DMS53 (cell line): ENCODE results near the gene OPCML.

Experiments
- DNase-seq: peaks from one replicate; lab custom pipeline; 2025; lab: John Stamatoyannopoulos, UW

The OPCML gene

DNA sequence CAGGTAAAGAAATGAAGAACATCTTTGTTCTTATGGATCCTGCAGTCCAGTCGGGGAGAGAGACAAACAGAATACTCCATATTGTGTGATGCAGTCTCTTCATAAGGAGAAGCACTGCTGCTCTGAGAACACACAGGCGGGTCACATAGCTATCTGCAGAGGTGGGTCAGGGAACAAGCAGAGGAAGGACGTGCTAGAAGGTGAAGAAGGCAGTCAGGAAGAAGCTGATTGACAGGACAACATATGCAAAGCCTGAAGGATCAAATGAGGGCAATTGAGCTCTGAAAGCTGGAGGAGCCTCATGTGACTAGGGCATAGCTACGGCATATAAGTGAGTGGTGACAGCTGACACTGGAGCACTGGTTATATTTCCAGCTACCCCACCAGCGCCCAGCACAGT, 122.5 kb downstream of the OPCML start:
- DNase-seq, result no peak

DNA sequence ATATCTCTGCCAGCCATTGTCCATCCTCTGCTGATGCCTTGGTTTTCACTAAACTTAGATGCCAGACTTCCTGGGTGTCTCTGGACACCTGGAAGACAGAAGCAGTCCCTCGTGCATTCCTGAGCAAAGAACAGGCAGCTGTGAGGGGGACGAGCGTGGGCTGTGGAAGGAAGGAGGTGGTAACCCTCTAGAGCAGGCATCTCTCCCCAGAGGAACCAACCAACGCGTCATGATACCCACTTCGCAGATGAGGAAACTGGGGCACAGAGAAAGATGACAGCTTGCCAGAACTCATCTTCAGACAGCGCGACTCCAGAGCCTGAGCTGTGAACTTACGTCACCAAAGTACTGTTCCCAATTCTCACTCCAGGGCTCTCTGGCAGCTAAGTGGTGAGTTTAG, 123.4 kb downstream of the OPCML start:
- DNase-seq, result no peak

DNA sequence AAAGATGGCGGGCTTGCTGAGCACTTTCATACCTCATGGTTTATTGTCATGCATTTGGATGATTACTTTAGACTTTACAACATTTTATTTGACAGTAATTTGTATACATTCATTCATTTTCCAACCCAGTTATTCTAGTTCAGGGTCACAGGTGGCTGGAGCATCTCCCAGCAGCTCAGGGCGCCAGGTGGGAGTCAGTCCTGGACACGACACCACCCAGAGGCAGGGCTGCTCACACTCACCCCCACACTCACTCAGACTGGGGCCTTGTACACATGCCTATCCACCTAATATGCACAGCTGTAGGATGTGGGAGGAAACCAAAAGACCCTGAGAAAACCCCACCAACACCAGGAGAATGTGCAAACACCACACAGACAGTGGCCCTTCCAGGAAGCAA, 123.9 kb downstream of the OPCML start:
- no peak for DNase-seq

DNA sequence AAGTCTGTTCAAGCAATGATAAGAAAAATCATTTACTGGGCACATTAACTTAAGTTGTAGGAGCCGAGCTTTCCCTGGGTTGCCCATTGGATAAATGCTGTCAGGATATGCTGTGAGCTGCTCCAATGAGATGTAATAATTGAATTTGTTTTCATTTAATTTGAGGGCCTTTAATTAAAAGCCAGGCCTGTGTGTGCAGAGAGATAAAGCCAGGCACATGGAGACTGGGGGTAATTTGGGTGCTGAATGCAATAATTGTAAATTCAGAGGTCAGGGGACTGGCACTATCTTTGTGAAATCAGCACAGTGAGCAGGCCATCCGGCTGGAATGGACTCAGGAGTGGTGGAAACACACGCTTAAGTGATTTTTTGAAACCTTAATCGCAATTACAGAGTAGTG, 125.8 kb downstream of the OPCML start:
- DNase-seq, result no peak

DNA sequence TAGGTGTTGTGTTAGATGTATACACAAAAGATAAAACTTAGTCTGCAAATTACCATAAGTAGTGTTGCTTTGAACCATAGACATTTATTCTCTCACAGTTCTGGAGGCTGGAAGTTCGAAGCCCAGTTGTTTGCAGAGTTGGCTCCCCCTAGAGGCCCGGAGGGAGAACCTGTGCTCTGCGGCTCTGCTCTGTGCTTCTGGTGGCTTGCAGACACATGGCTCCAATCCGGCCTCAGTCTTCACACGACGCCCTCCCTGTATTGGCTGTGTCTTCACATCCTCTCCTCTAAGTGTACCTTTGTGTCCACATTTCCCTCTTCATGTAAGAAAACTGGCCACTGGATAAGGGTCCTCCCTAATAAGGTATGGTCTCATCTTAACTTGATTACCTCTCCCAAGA, 128.4 kb downstream of the OPCML start:
- DNase-seq, result peak; percentile 58

DNA sequence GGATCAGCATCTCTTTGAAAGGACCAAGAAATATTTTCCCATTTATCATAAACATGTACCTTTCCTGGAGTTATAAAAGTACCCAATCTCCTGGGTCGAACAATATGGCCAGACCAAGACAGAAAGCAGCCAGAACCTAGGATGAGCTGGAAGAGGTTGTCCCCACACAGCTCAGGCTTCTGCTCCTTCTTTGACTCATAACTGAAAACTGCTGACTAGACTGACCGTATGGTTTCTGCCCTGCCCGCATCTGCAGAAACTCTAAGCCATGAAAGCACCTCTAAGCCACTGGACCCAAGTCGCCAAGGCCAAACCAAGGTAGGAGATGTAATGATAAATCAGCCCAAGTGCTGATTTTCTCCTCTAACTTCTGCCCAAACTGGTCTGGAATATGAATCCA, 129.8 kb downstream of the OPCML start:
- no peak for DNase-seq

DNA sequence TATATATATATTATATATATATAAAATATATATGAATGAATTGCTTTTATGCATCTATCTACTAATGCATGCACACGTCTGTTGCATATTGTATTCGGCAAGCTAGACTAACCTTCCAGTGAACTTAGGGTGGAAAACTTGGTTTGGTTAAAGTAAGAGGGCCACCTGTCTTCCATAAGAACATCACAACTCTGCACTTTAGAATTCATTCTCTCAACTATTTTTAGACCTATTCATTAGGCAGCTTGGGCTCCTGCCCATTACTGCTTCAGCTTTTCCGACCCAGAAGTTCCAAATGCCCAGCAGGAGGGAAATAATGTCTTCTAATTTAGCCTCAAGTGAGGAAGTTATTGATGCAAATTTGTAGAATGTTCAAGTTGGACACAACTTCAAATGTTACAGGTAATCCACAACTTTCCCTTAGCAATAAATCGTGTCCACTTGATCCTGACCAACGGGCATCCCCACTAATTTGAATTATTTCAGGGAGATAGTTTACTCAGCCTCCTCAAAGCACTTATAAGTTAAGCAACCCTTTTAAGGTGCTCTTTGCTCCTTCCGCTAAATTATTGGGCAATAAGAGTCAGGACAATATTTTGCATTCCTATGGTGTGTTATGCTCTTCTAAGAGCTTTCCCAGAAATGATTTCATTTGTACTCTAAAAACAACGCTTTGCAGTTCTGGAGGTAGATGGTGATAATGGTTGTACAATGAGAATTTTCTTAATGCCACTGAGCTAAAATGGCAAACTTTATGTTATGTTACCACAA, 132.3 kb downstream of the OPCML start:
- no peak for DNase-seq

DNA sequence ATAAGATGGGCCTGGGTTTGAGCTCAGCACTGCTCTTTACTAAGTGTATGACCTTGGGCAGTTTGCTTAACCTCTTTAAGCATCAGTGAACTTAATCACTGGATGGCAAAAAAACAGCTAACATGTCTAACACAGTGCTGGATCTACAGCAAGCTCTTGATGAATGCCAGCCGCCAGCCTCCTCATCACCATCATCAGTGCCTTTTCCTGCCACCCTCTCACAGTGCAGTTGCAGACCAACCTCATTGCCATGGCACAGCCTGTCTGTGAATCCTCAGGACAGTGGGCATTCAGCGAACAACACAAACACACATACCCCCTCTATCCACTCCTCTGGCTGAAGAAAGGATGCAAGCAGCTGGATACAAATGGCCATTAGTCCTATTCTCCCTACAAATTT, 133.0 kb downstream of the OPCML start:
- DNase-seq, result no peak

DNA sequence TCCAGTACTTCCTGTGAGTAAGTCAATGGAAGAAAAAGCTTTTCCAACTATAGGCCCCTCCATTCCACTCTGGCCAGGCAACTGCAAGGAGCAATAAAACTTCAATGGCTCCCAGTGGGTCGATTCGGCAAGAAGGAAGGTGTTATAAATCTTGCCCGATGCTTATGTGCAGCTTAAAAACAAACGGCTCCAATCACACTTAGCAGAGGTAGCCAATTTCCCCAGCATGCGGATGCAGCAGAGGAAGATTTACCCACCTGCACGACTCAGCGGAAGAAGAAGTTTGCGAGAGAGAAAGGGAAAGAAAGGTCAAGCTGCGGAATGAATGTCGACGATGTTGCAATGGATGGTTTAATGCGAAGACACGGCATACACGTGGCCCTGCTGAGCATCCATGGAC, 141.5 kb downstream of the OPCML start:
- DNase-seq, result no peak

DNA sequence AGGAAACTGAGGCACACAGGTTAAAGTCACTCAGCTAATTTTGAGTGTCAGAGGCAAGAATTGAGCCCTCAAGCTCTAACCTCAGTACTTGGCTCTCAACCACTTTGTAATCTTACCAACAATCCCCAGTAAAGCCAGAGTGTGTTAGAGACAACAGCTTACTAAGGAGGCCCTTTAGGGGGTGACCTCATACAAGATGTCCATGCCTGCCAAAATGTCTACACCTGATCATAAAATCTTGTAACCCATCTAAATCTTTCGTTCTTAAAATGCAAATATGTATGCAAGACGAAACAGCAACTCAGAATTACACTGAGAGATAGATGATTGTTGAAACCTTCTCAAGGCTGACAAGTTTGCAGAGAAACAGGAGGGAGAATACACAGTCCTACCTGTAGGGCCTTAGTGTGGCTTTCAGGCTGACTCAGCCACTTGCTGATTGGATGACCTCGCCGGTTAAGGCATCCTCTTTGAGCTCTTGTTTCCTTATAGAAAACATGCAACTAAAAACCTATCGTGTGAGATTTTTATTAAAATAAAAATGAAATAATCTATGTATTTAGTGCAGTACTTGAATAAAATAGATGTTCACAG, 143.2 kb downstream of the OPCML start:
- peak; percentile 16 for DNase-seq

DNA sequence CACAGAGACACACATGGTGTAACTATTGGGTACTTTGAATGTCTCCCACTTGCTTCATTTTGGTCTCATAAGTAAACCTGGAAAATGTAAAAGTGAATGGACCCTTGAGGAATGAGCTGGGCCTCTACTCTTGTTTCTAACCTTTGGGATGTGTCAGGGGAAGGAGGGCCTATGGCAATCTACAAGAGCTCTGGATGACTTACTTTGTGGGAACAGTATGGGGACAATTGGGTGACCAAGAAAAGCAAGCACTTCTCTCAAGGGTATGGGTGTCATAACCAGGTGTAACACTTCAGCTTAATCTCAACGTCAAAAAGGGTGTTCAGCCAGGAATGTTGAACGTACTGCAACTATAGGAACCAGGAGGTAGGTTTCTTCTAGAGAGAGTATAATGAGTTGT, 144.0 kb downstream of the OPCML start:
- no peak for DNase-seq

DNA sequence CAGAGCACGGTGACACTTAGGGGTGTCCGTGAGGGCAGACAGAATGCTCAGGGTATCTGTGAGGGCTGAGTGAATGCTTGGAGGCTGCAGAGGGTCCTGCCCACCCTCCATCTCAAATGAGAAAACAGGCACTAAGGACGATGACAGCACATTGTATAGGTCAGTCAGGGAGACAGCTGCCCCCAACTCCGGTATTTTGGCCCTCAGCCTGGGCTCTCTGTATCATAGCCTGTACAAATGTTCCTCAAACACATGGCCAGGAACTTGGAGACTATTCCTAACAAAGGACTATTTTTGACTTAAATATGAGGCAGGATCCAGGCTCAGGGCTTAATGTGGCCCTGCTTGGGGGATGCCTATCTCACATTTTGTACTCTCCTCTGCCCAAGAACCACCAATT, 145.4 kb downstream of the OPCML start:
- no peak for DNase-seq

DNA sequence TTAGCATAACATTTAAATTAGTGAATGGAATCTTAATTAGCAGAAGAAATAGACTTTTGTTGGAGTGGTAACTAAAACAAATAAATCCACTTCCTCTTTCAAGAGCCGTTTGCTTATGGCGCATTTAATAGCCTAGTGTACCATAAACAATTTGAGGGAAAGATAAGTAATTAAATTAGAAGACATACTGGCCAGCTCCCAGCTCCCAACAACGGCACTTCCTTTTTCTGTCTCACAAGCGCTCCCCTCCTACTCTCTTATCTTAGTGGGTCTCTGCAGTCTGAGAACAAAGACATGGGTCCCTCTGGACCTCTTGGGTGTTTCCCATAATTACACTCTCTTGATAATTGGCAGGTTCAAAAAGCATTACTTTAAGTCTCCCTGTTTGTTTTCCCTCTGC, 146.0 kb downstream of the OPCML start:
- no peak for DNase-seq

DNA sequence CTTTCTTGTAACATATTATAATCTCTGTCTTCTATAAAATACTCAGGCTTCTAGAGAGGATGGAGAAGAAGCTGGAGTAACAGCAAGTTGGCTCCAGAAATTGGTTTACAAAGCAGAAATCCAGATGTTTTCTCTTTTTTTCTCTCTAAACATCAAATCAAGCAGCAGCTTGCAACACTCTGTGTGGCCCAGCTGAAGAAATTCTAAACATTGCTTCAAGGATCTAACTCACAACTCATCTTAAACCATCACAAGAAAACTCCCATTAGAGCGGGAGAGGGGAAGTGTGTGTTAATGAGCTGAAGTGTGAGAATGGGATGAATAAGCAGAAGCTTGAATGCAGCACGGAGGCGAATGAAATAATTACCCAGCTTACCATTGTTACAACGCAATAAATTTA, 146.5 kb downstream of the OPCML start:
- no peak for DNase-seq

DNA sequence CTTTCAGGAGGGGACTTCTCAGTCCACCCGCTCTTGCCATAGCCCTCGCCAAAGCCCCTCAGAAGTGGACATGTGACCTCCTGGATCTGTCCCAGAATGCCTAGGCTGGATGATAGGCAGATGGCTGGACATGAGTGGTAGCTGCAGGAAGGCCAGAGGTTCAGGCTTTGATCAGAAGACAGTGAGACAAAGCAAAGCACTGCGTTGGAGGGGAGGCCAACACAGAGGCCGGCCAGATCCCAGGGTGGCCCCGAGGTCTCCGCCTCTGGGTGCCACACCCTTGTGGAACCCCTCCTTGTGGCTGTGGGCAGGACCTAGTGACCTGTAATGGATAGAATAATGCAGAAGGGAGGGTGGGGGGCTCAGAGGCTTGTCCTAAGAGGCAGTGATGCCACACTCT, 147.6 kb downstream of the OPCML start:
- no peak for DNase-seq

DNA sequence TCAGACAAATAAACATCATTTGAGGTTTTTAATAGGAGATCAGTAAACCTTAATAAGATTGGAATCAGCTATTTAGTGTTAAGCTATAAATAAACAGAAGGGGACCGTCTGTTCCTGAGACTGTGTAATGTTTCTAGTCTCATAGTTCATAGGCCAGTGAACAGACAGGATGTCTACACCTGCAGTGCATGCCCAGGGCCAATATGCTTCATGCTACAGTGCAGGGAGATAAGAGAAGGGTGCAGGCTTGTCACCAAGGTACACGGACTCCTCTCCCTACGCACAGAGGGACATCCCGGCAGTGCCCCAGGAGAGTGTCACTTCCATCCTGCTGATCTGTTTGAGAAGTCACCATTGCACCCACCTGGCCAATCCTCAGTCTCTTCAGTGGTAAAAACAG, 148.6 kb downstream of the OPCML start:
- no peak for DNase-seq

DNA sequence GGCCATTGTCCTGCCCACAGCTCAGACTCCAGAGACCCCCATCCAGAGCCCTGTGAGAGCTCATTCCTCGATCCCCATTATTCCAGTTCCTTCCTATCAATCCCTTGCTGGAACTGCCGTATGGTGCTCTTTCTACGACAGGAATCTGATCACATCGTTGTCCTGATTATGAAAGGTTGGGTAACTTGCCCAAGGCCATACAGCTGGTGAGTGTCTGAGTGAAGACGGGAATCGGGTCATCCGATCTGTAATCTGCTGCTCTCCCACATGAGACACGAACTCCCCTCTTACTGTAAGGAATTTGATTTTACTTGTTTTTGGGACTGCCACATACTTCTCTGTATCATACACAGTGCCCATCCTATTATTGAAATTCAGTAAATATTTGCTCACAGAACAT, 149.1 kb downstream of the OPCML start:
- DNase-seq, result no peak

DNA sequence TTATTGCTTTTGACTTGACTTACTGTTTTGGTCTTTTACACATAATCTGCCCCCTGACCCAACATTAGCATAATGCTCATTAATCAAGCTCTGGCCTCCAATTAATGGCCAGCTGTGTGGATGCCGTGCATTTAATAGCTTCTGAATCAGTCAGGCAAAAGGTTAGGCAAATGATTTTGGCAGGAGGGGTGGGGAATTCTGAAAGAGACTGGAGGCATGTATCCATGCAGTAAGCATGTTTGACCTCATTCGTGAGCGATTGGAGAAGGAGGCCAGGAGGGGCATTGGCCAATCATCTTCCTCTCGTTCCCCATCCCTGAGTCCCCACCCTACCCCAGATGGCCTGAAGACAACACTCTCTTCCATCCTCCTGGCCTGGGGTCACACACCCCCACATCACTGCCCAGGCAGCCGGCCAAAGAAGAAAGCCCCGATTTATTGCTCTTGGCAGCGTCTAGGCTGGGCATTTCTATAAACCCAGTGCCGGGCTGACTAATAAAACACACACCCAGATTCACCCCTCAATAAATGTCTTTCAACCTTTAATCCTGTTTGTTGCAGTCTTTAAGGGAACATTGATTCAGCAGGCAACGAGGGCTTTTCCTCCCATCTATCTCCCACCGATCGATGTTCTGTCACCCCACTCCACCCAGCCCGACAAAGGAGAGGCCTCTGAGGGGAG, 150.0 kb downstream of the OPCML start:
- DNase-seq, result no peak

DNA sequence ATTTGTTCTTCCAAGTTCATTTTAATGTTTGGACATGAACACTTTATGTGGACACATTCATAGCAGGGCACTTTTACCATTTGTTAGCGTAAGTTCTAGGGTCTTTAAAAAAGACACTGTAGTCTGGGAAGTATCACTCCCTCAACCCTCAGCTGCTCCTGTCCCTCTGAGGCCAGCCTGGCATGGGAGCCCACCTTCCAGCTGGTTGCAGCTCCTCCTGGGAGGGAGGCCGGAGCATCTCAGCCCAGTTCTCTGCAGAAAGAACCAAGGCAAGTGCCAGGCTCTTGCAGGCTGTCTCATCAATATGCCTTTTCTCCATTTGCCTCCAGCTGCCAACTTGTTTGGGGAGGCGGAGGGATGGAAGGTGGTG, 150.6 kb downstream of the OPCML start:
- DNase-seq, result no peak

DNA sequence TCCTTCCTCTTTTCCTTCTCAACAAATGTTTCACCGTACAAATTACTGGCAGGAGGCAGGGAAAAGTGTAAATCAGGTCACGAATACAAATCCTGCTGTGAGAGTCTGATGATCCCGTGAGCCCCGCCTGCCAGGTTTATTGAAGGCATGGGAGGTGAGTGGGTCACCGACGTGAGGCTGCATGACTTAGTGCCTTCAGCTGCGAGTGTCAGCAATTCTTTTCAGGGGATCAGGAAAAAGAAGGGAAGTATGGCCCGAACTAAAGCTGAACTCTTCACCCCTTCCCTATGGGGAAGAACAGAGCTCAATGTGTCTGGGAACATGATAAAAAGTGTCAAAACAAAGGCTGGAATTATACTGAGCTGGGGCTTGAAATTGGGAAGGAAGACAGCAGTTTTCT, 166.2 kb downstream of the OPCML start:
- no peak for DNase-seq

DNA sequence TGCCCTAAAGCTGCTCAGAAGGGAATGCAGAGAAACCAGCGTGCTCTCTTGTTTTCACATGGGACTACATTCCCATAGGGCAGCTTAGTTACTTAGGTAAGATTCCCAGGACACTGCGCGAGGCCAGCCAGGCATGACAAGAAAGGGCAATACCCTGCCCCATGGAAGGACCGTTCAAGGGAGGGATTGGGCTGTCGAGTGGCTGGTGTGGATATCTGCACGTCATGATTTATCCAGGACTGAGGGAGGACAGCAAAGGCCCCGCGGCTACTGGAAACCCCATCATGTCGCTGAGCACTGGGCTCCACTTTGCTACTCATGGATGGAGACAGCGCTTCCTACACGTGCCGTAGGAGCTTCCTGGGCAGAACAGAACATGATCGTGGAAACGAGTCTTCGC, 169.4 kb downstream of the OPCML start:
- no peak for DNase-seq

DNA sequence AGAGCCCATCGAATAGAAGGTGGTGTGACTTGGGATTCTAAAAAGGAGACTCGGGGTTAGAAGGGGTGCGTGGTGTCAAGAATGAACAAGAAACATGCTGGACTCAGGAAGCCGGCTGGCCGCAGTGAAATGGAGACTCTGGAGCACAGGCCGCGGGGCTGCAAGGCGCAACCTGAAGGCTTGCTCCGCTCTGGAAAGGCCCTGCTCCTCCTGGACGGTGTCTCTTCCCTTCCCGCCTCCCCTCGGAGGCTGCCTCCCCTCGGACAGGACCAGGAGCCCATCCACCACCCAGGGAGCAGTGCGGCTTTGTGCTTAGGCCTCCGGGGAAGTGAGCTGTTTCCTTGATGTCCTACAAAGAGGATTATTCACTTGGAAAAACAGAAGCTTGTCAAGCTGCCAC, 170.1 kb downstream of the OPCML start:
- DNase-seq, result no peak

DNA sequence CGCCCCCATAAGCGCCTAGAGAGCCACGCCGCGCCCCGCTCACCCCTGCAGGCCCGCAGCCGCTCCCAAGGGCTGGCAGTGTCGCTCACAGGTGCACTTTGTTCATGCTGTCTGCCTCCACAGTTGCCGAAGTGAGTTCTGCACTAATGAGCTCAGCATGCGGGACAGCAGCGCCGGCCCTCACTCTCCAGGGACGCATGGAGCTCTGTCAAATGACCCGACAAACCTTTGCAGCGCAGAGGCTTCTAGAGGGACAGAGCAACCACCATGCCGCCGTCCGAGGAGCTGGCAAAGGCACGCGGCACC, 170.7 kb downstream of the OPCML start:
- DNase-seq, result no peak
